HepG2 (cell line): ENCODE results near the gene LRRC25. TPM values are rescaled to one million over a fixed set of nuclear protein-coding genes. Genes with fewer than 3 reads are reported as not detected.
A peak's percentile ranks its signal among the peaks of the same experiment; 100 is the strongest.

Experiments used
- CCDC6 ChIP-seq: sonication (generic); formaldehyde crosslinking; IDR thresholded peaks from 2 replicates; pipeline ENCODE4 v1.8.1; 2022; ENCODE audit warnings: mild to moderate bottlenecking, missing genetic modification reagents, moderate library complexity
- GABPA ChIP-seq, 2 experiments: IDR thresholded peaks; 2 replicates each; pipeline ENCODE4 v1.6.1; 2011 to 2016; ENCODE audit warnings: low read depth in 2 of 2, low read length in 1 of 2, missing biosample characterization in 1 of 2, missing genetic modification characterization in 1 of 2
- JUNB ChIP-seq: sonication (generic); formaldehyde crosslinking; IDR thresholded peaks from 2 replicates; pipeline ENCODE4 v1.8.0; 2022; ENCODE audit warnings: missing genetic modification reagents, mild to moderate bottlenecking, borderline replicate concordance
- KAT7 ChIP-seq: IDR thresholded peaks from 2 replicates; pipeline ENCODE4 v1.6.1; 2018; ENCODE audit warnings: borderline replicate concordance, missing compliant biosample characterization
- NFKB2 ChIP-seq: sonication (generic); formaldehyde crosslinking; IDR thresholded peaks from 2 replicates; pipeline ENCODE4 v1.4.0; 2020; ENCODE audit warnings: missing genetic modification reagents, borderline replicate concordance
- RFXANK ChIP-seq: IDR thresholded peaks from 2 replicates; pipeline ENCODE4 v1.6.1; 2016
- SATB2 ChIP-seq: sonication (generic); formaldehyde crosslinking; IDR thresholded peaks from 2 replicates; pipeline ENCODE4 v1.5.0; 2020; ENCODE audit warnings: missing genetic modification reagents
- ZC3H4 ChIP-seq: sonication (generic); formaldehyde crosslinking; IDR thresholded peaks from 2 replicates; pipeline ENCODE4 v1.4.0; 2020; ENCODE audit warnings: missing genetic modification reagents, borderline replicate concordance
- ZNF354B ChIP-seq: sonication (generic); formaldehyde crosslinking; IDR thresholded peaks from 2 replicates; pipeline ENCODE4 v1.8.0; 2022; ENCODE audit warnings: mild to moderate bottlenecking, missing genetic modification reagents
- ZNF367 ChIP-seq: sonication (generic); formaldehyde crosslinking; IDR thresholded peaks from 2 replicates; pipeline ENCODE4 v1.4.0; 2020; ENCODE audit warnings: missing genetic modification reagents, borderline replicate concordance
- ZNF382 ChIP-seq: sonication (generic); formaldehyde crosslinking; IDR thresholded peaks from 2 replicates; pipeline ENCODE4 v1.5.0; 2020; ENCODE audit warnings: missing genetic modification reagents, mild to moderate bottlenecking, borderline replicate concordance
- ZNF569 ChIP-seq: sonication (generic); formaldehyde crosslinking; IDR thresholded peaks from 2 replicates; pipeline ENCODE4 v1.5.0; 2020; ENCODE audit warnings: mild to moderate bottlenecking, missing genetic modification reagents, moderate library complexity, borderline replicate concordance
- ZNF672 ChIP-seq: sonication (generic); formaldehyde crosslinking; IDR thresholded peaks from 2 replicates; pipeline ENCODE4 v1.8.1; 2022; ENCODE audit warnings: missing genetic modification reagents
- polyA plus RNA-seq, 8 experiments: library from polyadenylated mRNA; depleted of rRNA in 3 of 8; stranded (reverse) in 7 of 8; unstranded in 1 of 8; fragments of >200 nt; fragmentation: Illumina TruSeq in 4 of 8; extraction: Trizol in 4 of 8; gene quantifications; 2 replicates each; pipeline versions ENCODE4 v1.2.1 to v1.2.3, GENCODE V29; 2011 to 2016; ENCODE audit warnings: low read depth in 4 of 8, missing spikeins in 1 of 8, mixed read lengths in 1 of 8; ENCODE audit not compliant: insufficient read depth in 1 of 8
- total RNA-seq, 5 experiments: library from RNA; depleted of rRNA; stranded (reverse); fragments of >200 nt; fragmentation: Illumina TruSeq; extraction: Trizol; gene quantifications; 2 replicates each; pipeline ENCODE4 v1.2.3, GENCODE V29; 2016; ENCODE audit warnings: low read depth in 1 of 5
- TF ChIP-seq, protein P1 (sequence below): sonication (generic); formaldehyde crosslinking; IDR thresholded peaks from 2 replicates; pipeline ENCODE4 v1.5.1; 2020; ENCODE audit warnings: mild to moderate bottlenecking, missing genetic modification reagents, moderate library complexity
- TF ChIP-seq, protein P2 (sequence below): sonication (generic); formaldehyde crosslinking; IDR thresholded peaks from 2 replicates; pipeline ENCODE4 v1.4.0; 2020; ENCODE audit warnings: mild to moderate bottlenecking, low read depth, missing genetic modification reagents
- TF ChIP-seq, protein P3 (sequence below): sonication (generic); formaldehyde crosslinking; IDR thresholded peaks from 2 replicates; pipeline ENCODE4 v1.4.0; 2020; ENCODE audit warnings: missing genetic modification reagents
- TF ChIP-seq, protein P4 (sequence below): sonication (generic); formaldehyde crosslinking; IDR thresholded peaks from 2 replicates; pipeline ENCODE4 v1.8.0; 2022; ENCODE audit warnings: missing genetic modification reagents, mild to moderate bottlenecking, borderline replicate concordance

Gene LRRC25
- total and polyA plus RNA-seq, 2 of the 13 experiments (the other 11 are each of a cell fraction or from before 2014, with no cell fraction given) = 0.13 to 0.53 TPM

DNA sequence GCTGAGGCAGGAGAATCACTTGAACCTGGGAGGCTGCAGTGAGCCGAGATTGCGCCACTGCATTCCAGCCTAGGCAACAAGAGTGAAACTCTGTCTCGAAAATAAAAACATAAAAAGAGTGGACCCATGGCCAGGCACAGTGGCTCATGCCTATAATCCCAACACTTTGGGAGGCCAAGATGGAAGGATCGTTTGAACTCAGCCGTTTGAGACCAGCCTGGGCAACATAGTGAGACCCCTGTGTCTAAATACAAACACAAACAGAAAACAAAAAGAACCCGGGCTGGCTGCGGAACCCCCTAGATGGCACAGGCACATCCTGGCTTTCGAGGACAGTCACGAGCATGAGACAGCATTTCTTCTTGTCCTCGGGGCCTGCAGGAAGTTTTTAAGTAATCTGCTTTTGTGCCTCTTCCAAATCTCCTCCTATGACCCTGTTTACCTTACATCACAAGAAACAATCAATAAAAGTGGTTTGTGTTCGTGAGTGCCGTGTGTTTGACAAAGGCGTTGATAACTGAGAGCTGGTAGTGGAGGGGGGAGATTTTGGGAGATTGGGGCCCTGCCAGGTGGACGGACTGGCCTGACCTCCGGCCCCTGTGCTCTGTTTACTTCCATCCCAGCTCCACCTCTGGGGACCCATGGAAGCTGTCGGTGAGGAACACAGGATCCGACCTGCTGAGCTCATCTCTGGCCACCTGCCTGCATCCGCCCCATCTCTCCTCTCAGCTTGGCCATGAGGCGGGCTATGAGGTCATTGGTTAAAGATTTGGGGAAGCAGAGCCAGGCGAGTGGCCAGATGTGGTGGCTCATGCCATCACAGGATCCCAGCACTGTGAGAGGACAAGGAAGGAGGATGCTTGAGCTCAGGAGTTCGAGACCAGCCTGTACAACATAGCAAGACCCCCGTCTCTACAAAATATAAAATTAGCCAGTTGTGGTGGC is 17.3 kb downstream of the LRRC25 start (continued):
- TF ChIP-seq, protein P1, sequence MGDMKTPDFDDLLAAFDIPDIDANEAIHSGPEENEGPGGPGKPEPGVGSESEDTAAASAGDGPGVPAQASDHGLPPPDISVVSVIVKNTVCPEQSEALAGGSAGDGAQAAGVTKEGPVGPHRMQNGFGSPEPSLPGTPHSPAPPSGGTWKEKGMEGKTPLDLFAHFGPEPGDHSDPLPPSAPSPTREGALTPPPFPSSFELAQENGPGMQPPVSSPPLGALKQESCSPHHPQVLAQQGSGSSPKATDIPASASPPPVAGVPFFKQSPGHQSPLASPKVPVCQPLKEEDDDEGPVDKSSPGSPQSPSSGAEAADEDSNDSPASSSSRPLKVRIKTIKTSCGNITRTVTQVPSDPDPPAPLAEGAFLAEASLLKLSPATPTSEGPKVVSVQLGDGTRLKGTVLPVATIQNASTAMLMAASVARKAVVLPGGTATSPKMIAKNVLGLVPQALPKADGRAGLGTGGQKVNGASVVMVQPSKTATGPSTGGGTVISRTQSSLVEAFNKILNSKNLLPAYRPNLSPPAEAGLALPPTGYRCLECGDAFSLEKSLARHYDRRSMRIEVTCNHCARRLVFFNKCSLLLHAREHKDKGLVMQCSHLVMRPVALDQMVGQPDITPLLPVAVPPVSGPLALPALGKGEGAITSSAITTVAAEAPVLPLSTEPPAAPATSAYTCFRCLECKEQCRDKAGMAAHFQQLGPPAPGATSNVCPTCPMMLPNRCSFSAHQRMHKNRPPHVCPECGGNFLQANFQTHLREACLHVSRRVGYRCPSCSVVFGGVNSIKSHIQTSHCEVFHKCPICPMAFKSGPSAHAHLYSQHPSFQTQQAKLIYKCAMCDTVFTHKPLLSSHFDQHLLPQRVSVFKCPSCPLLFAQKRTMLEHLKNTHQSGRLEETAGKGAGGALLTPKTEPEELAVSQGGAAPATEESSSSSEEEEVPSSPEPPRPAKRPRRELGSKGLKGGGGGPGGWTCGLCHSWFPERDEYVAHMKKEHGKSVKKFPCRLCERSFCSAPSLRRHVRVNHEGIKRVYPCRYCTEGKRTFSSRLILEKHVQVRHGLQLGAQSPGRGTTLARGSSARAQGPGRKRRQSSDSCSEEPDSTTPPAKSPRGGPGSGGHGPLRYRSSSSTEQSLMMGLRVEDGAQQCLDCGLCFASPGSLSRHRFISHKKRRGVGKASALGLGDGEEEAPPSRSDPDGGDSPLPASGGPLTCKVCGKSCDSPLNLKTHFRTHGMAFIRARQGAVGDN (CRISPR knock-in tag) = peak; percentile 100
- TF ChIP-seq ZNF367 (CRISPR knock-in tag) (no peak), RFXANK (CRISPR knock-in tag) (peak; percentile 26; the same call in 1 of the 2 replicates), JUNB (CRISPR knock-in tag) (peak; percentile 89; the same call in 1 of the 2 replicates), ZNF569 (CRISPR knock-in tag) (peak; percentile 89; the same call in 1 of the 2 replicates), GABPA (IDR thresholded peaks at IDR 0.05; ENCODE audit: low read depth, low read length) (no peak), GABPA (CRISPR knock-in tag; IDR thresholded peaks at IDR 0.05; ENCODE audit: low read depth) (peak; percentile 78), CCDC6 (CRISPR knock-in tag) (peak; percentile 82; the same call in 1 of the 2 replicates), NFKB2 (CRISPR knock-in tag) (peak; percentile 51), ZNF382 (CRISPR knock-in tag) (no peak), SATB2 (no peak), ZNF672 (CRISPR knock-in tag) (no peak), KAT7 (CRISPR knock-in tag) (no peak), ZC3H4 (no peak; the same call in 1 of the 2 replicates), ZNF354B (CRISPR knock-in tag) (0 out of 2 replicates have a peak, but pooled peaks have one; percentile 24)
- TF ChIP-seq, protein P2, sequence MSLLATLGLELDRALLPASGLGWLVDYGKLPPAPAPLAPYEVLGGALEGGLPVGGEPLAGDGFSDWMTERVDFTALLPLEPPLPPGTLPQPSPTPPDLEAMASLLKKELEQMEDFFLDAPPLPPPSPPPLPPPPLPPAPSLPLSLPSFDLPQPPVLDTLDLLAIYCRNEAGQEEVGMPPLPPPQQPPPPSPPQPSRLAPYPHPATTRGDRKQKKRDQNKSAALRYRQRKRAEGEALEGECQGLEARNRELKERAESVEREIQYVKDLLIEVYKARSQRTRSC (CRISPR knock-in tag) = no peak
- TF ChIP-seq, protein P3, sequence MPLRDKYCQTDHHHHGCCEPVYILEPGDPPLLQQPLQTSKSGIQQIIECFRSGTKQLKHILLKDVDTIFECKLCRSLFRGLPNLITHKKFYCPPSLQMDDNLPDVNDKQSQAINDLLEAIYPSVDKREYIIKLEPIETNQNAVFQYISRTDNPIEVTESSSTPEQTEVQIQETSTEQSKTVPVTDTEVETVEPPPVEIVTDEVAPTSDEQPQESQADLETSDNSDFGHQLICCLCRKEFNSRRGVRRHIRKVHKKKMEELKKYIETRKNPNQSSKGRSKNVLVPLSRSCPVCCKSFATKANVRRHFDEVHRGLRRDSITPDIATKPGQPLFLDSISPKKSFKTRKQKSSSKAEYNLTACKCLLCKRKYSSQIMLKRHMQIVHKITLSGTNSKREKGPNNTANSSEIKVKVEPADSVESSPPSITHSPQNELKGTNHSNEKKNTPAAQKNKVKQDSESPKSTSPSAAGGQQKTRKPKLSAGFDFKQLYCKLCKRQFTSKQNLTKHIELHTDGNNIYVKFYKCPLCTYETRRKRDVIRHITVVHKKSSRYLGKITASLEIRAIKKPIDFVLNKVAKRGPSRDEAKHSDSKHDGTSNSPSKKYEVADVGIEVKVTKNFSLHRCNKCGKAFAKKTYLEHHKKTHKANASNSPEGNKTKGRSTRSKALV (CRISPR knock-in tag) = 0 out of 2 replicates have a peak, but pooled peaks have one; percentile 52
- TF ChIP-seq, protein P4, sequence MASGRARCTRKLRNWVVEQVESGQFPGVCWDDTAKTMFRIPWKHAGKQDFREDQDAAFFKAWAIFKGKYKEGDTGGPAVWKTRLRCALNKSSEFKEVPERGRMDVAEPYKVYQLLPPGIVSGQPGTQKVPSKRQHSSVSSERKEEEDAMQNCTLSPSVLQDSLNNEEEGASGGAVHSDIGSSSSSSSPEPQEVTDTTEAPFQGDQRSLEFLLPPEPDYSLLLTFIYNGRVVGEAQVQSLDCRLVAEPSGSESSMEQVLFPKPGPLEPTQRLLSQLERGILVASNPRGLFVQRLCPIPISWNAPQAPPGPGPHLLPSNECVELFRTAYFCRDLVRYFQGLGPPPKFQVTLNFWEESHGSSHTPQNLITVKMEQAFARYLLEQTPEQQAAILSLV (CRISPR knock-in tag) = peak; percentile 85; the same call in 1 of the 2 replicates
